Stimulated activated CD8-positive, alpha-beta memory T cell treated with anti-CD3 and anti-CD28 coated beads, Interleukin-7, amount 100 ng/mL, for 1 hour (primary cell): ENCODE results near the gene BAIAP2L2.

Experiments
- DNase-seq, 2 donors: peaks; one replicate each; pipeline ENCODE4 v3.0.0-alpha.2; 2020; ENCODE audit warnings: low read depth in 2 of 2

Gene BAIAP2L2

GRCh38 chr22:38068641-38069371 is 41.7 kb downstream of the BAIAP2L2 start:
- no peak for DNase-seq

DNA sequence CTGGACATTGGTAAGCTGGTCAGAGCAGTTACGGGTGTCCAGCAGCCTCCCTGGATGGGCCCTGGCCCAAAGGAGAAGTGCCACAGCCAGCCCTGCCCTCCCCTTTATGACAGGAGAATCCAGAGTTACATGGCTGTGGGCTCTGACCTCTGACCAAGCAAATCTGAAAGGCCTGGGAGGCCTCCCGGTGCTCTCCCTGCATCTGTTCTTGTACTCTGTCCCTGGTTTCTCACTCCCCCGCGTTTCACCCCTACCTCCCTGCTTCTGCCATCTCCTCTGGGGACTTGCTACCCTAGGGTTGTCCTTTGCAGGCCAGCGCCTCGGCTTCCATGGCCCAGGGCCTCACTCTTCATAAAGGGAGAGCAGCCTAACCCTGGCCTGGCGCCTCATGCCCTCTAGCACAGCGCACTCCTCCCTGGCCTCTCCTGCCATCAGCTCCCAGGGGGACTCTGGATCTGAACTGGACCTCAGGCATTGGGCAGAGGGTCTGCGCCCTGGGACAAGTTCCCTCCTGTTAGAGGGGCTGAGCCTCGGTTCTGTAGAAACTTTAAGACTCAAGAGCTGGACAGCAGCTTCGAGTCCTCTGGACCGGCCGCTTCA is 42.6 kb downstream of the BAIAP2L2 start:
- no peak for DNase-seq

- DNase-seq: no peak
These were observed 43.5 kb downstream of the BAIAP2L2 start for GRCh38 chr22:38067028-38067415.

DNA sequence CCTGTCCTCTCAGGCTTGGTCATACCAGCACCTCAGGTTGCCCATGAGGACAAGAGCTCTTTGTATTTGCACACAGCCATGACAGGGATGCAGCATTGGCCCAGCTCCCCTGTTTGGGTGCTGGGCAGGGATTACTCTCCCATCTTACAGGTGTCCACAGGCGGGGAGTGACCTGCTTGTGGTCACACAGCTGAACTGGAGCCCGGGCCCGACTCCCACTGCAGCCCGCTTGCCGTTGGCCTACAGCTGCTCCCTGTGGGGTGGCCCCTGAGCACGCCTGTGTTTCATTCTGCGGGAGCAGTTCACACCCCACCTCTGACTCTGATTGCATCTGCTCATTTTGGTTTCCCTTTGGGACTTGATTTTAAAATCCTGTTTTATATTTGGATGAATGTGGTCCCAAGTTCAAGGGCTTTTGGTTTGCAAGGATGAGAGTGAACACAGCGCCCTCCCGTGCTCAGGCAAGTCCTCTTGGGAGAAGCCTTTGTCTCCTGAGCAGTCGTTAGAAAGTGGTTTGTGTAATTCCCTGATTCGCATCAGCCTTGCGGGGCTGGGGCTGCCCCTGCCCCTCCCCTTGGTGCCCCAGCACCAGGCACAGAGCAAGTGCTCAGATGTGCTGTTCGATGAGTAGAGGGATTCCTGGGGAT is 44.0 kb downstream of the BAIAP2L2 start:
- DNase-seq: no peak

- no peak for DNase-seq
These were observed 44.9 kb downstream of the BAIAP2L2 start for GRCh38 chr22:38065539-38065938.

- no peak for DNase-seq
These were observed 47.7 kb downstream of the BAIAP2L2 start for GRCh38 chr22:38062791-38063190.

DNA sequence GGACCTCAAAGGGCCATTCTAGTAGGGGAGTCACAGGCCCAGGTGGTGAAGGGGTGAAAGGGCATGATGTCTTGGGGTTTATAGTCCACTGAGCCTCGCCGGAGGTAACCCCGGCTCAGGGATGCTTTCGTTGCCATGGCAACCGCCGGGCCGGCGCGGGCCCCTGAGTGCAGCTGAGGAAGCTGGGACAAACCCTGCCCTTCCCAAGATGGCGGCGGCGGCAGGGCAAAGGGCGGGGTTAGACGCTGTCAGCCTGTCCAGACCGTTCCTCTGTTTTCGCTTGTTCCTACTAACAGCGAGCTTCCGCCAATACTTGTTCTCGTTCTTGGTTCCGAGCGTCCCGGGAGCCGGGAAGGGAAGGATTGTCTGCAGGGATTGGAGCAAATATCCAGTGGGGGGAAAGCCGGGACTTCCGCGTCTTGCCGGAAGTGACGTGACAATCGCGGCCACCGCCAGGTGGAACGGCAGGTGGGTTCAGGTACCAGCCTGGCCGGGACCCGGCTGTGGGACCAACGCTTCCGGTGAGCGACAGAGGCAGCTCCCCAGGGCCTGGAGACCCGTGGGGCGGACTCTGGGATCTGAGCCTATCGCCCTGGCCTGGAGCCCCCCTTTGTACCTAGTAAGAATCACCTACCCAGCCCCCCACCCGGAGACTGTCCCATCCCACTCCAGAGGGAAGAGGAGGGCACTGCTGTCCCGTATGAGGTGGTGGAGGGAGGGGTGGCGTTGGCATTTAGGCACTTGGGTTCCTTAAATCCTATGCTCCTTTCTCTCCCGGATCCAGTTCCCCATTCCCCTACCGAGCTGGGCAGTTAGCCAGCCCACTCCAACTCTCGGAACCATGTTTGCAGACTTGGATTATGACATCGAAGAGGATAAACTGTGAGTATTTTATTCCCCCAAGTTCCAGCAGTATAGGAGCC is 53.3 kb downstream of the BAIAP2L2 start, which contains the start of gene PICK1:
TSS of gene PICK1 (plus strand) at position 436 of the 923 bp plus-strand sequence. CDS start at position 842, 406 bp downstream.
- DNase-seq: peak; percentile 47 to 50

DNA sequence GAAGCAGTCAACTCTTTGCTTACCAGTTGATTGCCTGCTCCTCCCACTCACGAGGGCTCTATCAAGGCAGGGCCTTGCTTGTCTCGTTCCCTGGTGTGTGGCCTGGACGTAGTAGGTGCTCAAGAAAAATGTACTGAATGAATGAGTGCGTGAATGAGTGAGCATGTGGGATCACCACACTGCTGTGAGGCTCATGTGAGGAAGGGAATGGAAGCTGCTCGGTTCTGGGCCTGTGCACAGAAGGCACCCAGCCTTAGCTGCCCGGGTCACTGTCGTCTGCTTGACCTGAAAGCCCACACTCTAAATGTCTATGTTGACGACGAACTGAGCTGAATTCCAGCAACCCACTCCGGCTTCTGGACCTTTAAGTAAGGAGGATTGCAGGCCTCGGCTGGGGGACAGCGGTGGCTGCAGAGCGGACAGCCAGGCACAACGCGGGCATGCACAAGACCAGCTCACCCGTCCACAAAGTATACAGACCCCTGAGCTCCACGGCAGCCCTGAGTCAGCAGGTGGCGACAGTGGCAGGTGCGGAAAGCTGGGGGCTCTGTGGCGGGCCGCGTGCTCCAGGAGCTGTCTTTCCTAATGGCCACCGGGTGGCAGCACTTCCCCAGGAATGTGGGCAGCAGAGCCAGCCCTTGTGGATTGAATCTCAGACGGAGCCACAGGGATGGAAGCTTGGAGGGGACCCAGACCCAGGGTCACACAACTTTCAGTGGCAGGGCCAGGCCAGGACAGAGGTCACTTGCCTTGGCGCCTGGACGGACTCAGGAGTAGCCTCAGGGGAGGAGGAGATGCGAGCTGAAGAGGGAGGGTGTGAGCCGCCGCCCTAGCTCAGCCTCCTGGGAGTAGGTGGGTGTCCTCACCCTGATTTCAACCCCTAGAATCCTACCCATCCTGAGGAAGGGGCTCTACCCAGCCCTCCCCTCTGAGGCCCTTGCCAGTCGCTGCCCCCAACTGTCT is 58.3 kb downstream of the BAIAP2L2 start:
- peak; percentile 52 to 59 for DNase-seq

- no peak for DNase-seq
These were observed 59.2 kb downstream of the BAIAP2L2 start for GRCh38 chr22:38051261-38051660.

- DNase-seq: no peak
These were observed 59.8 kb downstream of the BAIAP2L2 start for GRCh38 chr22:38050720-38051119.

GRCh38 chr22:38049812-38050619 is 60.5 kb downstream of the BAIAP2L2 start:
- DNase-seq: no peak

GRCh38 chr22:38046070-38046748 is 64.3 kb downstream of the BAIAP2L2 start:
- no peak for DNase-seq

DNA sequence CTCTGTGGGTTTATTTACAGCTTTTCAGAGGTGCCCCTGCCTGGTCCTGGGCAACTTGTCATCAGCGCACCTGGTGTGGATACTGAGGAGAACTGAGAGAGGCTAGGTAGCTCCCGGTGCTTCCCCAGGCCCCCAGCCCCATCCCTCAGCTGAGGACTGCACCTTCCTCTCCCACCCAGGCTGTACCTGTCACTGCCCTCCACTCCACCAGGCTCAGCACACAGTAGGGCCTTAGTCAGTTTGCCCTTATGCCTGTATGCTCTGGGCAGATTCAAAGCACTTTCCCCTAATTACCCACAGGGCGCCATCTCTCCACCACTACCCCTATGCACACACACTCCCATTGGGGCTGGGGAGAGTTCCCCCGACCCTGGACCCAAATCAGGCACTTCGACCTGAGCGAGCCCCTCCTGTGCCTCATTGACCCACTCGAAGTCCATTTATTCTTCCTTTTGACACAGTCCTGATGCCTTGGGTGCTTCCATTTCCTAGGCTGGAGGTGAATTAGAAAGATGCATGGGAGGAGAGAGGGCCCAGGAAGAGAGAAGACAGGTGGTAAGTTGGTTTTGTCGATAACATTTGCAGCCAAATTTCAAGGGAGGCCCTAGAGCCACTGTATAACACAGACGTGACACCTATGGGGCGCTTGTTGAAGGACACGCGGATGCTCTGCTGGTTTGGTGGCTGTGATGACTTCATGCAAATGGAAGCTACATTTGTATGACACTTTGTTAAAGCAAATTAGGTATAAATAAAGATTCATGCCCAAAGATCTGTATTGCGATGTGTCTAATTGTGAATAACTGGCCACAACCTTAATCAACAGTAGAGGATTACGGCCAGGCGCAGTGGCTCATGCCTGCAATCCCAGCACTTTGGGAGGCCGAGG is 67.1 kb downstream of the BAIAP2L2 start:
- DNase-seq: no peak

GRCh38 chr22:38042488-38042790 is 68.0 kb downstream of the BAIAP2L2 start:
- DNase-seq: no peak

DNA sequence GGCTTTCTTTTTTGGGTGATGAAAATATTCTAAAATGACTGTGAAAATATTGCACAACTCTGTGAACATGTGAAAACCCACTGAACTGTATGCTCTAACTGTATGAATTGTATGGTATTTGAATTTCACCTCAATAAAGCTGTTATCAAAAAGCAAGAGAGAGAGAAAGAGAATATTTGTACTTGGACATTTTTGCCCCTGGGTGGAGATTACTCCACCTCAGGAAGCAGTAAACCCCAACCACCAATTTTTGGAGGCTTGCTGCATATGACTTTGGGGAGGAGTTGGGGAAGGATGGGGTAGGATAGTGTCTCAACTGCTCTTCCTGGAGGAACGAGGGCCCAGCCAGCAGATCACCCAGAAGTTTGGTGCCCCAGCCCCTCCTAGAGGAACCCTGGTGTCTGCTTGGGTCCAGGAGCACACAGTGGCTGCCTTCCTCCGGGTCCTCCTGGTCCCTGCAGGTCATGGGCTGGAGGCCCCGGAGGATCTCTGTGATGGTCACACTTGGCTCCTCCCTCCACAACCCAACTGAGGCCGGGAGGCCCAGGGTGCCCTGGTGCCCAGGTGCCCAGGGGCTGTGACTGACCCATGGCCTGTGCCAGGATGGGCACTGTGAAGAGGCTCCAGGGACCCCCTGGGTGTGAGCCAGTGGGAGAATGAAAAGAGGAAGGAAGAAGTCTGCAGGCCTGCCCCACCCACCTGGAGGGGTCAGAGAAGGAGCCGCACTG is 68.6 kb downstream of the BAIAP2L2 start:
- DNase-seq: no peak

DNA sequence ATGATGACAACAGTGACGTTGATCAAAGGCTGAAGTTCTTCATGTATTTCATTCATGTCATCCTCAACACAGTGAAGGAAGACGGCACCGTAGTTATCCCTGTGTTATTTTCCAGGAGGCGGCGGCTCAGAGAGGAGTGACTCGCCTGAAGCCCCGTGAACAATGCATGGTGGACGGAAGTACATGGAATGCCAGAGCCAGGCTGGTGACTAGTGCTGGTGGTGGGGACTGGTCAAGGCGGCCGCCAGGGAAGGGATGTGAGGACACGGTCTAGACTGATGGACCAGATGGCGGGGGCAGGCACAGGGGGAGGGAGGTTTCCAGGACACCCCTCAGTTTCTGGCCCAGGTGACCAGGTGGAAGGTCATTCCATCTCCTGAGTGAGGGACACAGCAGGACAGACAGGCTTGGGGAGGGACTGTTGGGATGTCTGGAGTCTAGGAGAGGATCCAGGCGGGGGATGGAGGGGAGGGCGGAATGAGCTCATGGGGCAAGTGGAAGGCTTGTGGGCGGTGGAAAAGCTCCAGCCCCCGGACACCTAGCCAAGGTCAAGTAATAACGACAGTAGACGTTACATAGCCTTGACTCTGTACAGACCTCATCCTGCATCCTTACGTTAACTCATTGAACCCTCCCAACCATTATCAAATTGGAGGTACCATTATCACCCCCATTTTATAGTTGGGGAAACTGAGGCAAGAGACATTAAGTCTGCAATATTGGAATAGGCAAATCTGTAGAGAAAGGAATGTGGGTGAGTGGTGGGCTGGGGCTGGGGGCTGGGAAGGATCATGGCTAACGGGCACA is 69.3 kb downstream of the BAIAP2L2 start:
- DNase-seq: no peak
